OCI-LY7 (cell line): ENCODE measurements around the gene C12orf42. TPM values are rescaled to one million over a fixed set of nuclear protein-coding genes. Genes with fewer than 3 reads are reported as not detected.

Source experiments
- BruUV-seq: library from RNA; stranded (reverse); fragments of 400-500 nt; replicated peaks from 2 replicates; lab custom pipeline; 2021; lab: Mats Ljungman, UMichigan
- CTCF ChIA-PET: fragments of 300-600 bp; sonication (Branson Sonifier 250); formaldehyde crosslinking; loops from one replicate; lab custom pipeline; 2022; ENCODE audit warnings: antibody characterized with exemption; ENCODE audit not compliant: unreplicated experiment; lab: Charles Lee
- POLR2A ChIA-PET: fragments of 300-600 bp; sonication (Branson Sonifier 250); formaldehyde crosslinking; loops from one replicate; lab custom pipeline; 2022; ENCODE audit warnings: antibody characterized with exemption; lab: Charles Lee
- DNase-seq: peaks from one replicate; pipeline ENCODE4 v3.0.0-alpha.2; 2015; ENCODE audit warnings: low spot score
- H2AFZ ChIP-seq: fragments of 200-600 bp; sonication (generic), shearing (Covaris generic); 2 replicates; pipeline ENCODE4 v1.6.1; 2014; ENCODE audit warnings: mild to moderate bottlenecking, antibody characterized with exemption, low read length, moderate library complexity
- H3K27ac ChIP-seq: fragments of 200-600 bp; sonication (generic); 2 replicates; pipeline ENCODE4 v1.5.1; 2014; ENCODE audit warnings: mixed run types, low read depth, mild to moderate bottlenecking, moderate library complexity, low read length, inconsistent platforms; ENCODE audit not compliant: poor library complexity, severe bottlenecking
- H3K36me3 ChIP-seq: fragments of 200-600 bp; sonication (generic); 2 replicates; pipeline ENCODE4 v1.6.1; 2014; ENCODE audit warnings: mild to moderate bottlenecking, antibody characterized with exemption, low read length, moderate library complexity, mixed read lengths; ENCODE audit not compliant: insufficient read depth
- H3K4me1 ChIP-seq: fragments of 200-600 bp; sonication (generic); 2 replicates; pipeline ENCODE4 v1.5.1; 2014; ENCODE audit warnings: mild to moderate bottlenecking, low read length; ENCODE audit not compliant: insufficient read depth, poor library complexity, severe bottlenecking
- H3K4me2 ChIP-seq: fragments of 200-600 bp; sonication (generic); 2 replicates; pipeline ENCODE4 v1.6.1; 2014; ENCODE audit warnings: mild to moderate bottlenecking, low read length
- H3K4me3 ChIP-seq: fragments of 200-600 bp; sonication (generic); 2 replicates; pipeline ENCODE4 v1.5.1; 2014; ENCODE audit warnings: mild to moderate bottlenecking, low read depth, low read length; ENCODE audit not compliant: poor library complexity, severe bottlenecking
- H3K79me2 ChIP-seq: fragments of 200-600 bp; sonication (generic); 2 replicates; pipeline ENCODE4 v1.6.1; 2016; ENCODE audit warnings: low read depth, mild to moderate bottlenecking, low read length, moderate library complexity, mixed read lengths; ENCODE audit not compliant: insufficient read depth
- H3K9me2 ChIP-seq: fragments of 200-600 bp; sonication (generic); 2 replicates; pipeline ENCODE4 v1.6.1; 2016; ENCODE audit warnings: mild to moderate bottlenecking, low read length, mixed read lengths; ENCODE audit not compliant: insufficient read depth
- H3K9me3 ChIP-seq: fragments of 200-600 bp; sonication (generic); 2 replicates; pipeline ENCODE4 v1.6.1; 2014; ENCODE audit warnings: mild to moderate bottlenecking, mixed run types, low read length, mixed read lengths
- H4K20me1 ChIP-seq: fragments of 200-600 bp; sonication (generic); 2 replicates; pipeline ENCODE4 v1.6.1; 2014; ENCODE audit warnings: mild to moderate bottlenecking, antibody characterized with exemption, low read length, moderate library complexity, mixed read lengths; ENCODE audit not compliant: insufficient read depth
- CTCF ChIP-seq: fragments of 200-600 bp; sonication (generic); conservative IDR thresholded peaks from 2 replicates; pipeline ENCODE4 v1.5.1; 2014; ENCODE audit warnings: mild to moderate bottlenecking, antibody characterized with exemption, low read length, moderate library complexity, mixed read lengths
- EZH2phosphoT487 ChIP-seq: fragments of 200-600 bp; sonication (generic); IDR thresholded peaks from 2 replicates; pipeline ENCODE4 v1.6.1; 2018; ENCODE audit warnings: low read depth, borderline replicate concordance, mild to moderate bottlenecking, mixed run types, antibody characterized with exemption, low read length, moderate library complexity, mixed read lengths
- intact Hi-C: fragments of 100-400 bp; cut with micrococcal nuclease; formaldehyde crosslinking; loops from one replicate; pipeline ENCODE4 v1.10.0; 2022; ENCODE audit not compliant: unreplicated experiment
- total RNA-seq, 2 experiments: library from RNA; depleted of rRNA in 1 of 2; stranded (reverse); fragments of >200 nt in 1 of 2; shearing (Covaris generic) in 1 of 2; gene quantifications; 2 replicates each; pipeline ENCODE4 v1.2.3, GENCODE V29; 2014 to 2022

Gene C12orf42
- total RNA-seq, 2 experiments from 2014 or later: 1.2 TPM; not detected in 1

GRCh38 chr12:103520686-103521215, 25.0 kb upstream of the C12orf42 start:
- intact Hi-C loops: no loop called here
- POLR2A ChIA-PET: interaction anchor here (0.5 to 0.6 kb wide), 3 partner anchors 9 to 141 kb away, joined by 3 read pairs; no protein-coding TSS in a partner anchor
- no peaks in the 10 kb centered on the region for H3K4me1 ChIP-seq
- H4K20me1 ChIP-seq: no peaks in the 10 kb centered on the region
- TF ChIP-seq CTCF (no peak), EZH2phosphoT487 (no peak)
- no peaks in the 10 kb centered on the region for H3K79me2 ChIP-seq
- H3K4me2 ChIP-seq: no peak overlapping the region
- no peaks in the 10 kb centered on the region for H3K36me3 ChIP-seq
- no peaks in the 10 kb centered on the region for H3K9me3 ChIP-seq
- H3K4me3 ChIP-seq: no peak overlapping the region
- no peaks in the 10 kb centered on the region for H3K9me2 ChIP-seq
- no peak overlapping the region for H3K27ac ChIP-seq
- BruUV-seq: no TSS peak
- CTCF ChIA-PET: no interaction called here
- no peak overlapping the region for H2AFZ ChIP-seq
- no peak for DNase-seq

- H3K79me2 ChIP-seq: no peaks in the 10 kb centered on the region
- H3K4me2 ChIP-seq: no peak overlapping the region
- DNase-seq: no peak
- no peaks in the 10 kb centered on the region for H3K9me2 ChIP-seq
- ChIA-PET CTCF (no interaction called here), POLR2A (no interaction called here)
- H3K4me3 ChIP-seq: no peak overlapping the region
- H3K27ac ChIP-seq: no peak overlapping the region
- H4K20me1 ChIP-seq: no peaks in the 10 kb centered on the region
- H3K4me1 ChIP-seq: no peaks in the 10 kb centered on the region
- intact Hi-C loops: no loop called here
- no peak overlapping the region for H2AFZ ChIP-seq
- H3K9me3 ChIP-seq: no peaks in the 10 kb centered on the region
- TF ChIP-seq EZH2phosphoT487: no peak
- no peak for TF ChIP-seq CTCF
- no peaks in the 10 kb centered on the region for H3K36me3 ChIP-seq
- BruUV-seq: no TSS peak
Observed at GRCh38 chr12:103519632-103520031, 23.9 kb upstream of the C12orf42 start.

- Histone ChIP-seq H2AFZ (no peak overlapping the region), H3K4me2 (no peak overlapping the region), H3K9me3 (no peaks in the 10 kb centered on the region), H4K20me1 (no peaks in the 10 kb centered on the region), H3K36me3 (no peaks in the 10 kb centered on the region), H3K79me2 (no peaks in the 10 kb centered on the region), H3K27ac (no peak overlapping the region), H3K4me1 (no peaks in the 10 kb centered on the region), H3K4me3 (no peak overlapping the region), H3K9me2 (no peaks in the 10 kb centered on the region)
- BruUV-seq: no TSS peak
- no peak for DNase-seq
- TF ChIP-seq CTCF: no peak
- no peak for TF ChIP-seq EZH2phosphoT487
- POLR2A ChIA-PET: no interaction called here
- CTCF ChIA-PET: no interaction called here
- intact Hi-C loops: no loop called here
Observed at GRCh38 chr12:103518899-103519298, 23.1 kb upstream of the C12orf42 start.
